ENCODE data around the gene CST9. TPM values are rescaled to one million over a fixed set of nuclear protein-coding genes. Genes with fewer than 3 reads are reported as not detected.

CST9 gene
- total and polyA plus RNA-seq, 2 of the 13 experiments (the other 11 are each of a cell fraction or from before 2014, with no cell fraction given): 0.07 TPM; not detected in 1

DNA sequence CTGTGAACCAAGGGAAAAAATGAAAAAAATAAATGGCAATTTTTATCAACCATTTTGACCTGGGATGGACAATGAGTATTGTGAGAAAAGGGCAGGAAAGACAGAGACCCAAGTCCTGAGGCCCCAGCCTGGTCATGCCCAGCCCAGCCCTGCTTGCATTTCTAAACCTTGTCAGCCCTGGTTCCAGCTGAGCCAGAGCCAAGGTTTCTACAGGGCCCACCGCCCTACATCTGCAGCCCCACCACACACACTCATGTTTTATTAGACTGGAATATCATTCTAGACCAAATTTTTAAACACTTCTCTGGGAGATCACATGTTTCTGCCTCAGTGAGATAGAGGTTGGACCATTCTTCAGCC, 36.8 kb downstream of the CST9 start (continued):
- TF ChIP-seq ZNF598 (CRISPR knock-in tag; IDR thresholded peaks at IDR 0.05; ENCODE audit: borderline replicate concordance): no peak
- TF ChIP-seq RFX1 (IDR thresholded peaks at IDR 0.05): no peak
- no peak for TF ChIP-seq ZNF878 (CRISPR knock-in tag; IDR thresholded peaks at IDR 0.05)

GRCh38 chr20:23568320-23568970, 37.3 kb downstream of the CST9 start, which contains the start of gene CST9L:
Gene CST9L (minus strand): TSS chr20:23568484. CDS start chr20:23568450, 34 bp downstream.
- Histone ChIP-seq H3K9ac (ENCODE audit: insufficient read depth, low read depth, low read length) (no peak within 1 kb of the TSS), H3K79me2 (ENCODE audit: insufficient read depth, low read length) (no peaks in the 10 kb centered on the region), H3K27ac (ENCODE audit: extremely low read length, insufficient read depth, low read length) (no peak within 1 kb of the TSS), H3K4me2 (ENCODE audit: low read depth, low read length) (no peak within 1 kb of the TSS), H4K20me1 (ENCODE audit: insufficient read depth, low read length) (no peaks in the 10 kb centered on the region), H3K4me3 (replicated peaks in 1 of 3; ENCODE audit: insufficient read depth in 1 of 3, low read depth in 2 of 3, low read length in 3 of 3) (no peak within 1 kb of the TSS), H3K9me3 (ENCODE audit: low read length) (no peaks in the 10 kb centered on the region), H3K27me3 (ENCODE audit: control insufficient read depth in 1 of 2, insufficient read depth in 2 of 2, low read length in 2 of 2) (peaks cover 0 to 7% of the 10 kb centered on the region in 2 experiments; a peak in 1 of 5 replicates), H3K4me1 (ENCODE audit: insufficient read depth, low read length) (peaks cover 7% of the 10 kb centered on the region; the same call in 1 of the 2 replicates), H2AFZ (ENCODE audit: low read length) (no peak within 1 kb of the TSS), H3K36me3 (replicated peaks in 1 of 2; ENCODE audit: control insufficient read depth in 1 of 2, insufficient read depth in 2 of 2, low read length in 2 of 2) (no peaks in the 10 kb centered on the region)
- ChIA-PET POLR2A (no interaction called here), CTCF (ENCODE audit: low intra/inter-chr PET ratio, low total read pairs) (no interaction called here)
- in situ Hi-C loops (cut with HindIII; ENCODE audit: extremely low pct_ligation_motif_present, low pct_unique_long_range_greater_than_20kb): no loop called here
- BruUV-seq (replicated peaks): no TSS peak
- 48% methylated on average over 11 of the region's 11 CpGs for WGBS (ENCODE audit: low lambda C conversion rate)
- no peak for DNase-seq (ENCODE audit: low spot score)
- ATAC-seq: no peak
- intact Hi-C loops (cut with micrococcal nuclease; ENCODE audit: unreplicated experiment): no loop called here
- no peak for FAIRE-seq
- TF ChIP-seq KAT7 (CRISPR knock-in tag; IDR thresholded peaks at IDR 0.05; ENCODE audit: borderline replicate concordance) (no peak), NRL (CRISPR knock-in tag; IDR thresholded peaks at IDR 0.05; ENCODE audit: borderline replicate concordance) (0 out of 2 replicates have a peak, but pooled peaks have one; percentile 46), TCF7 (IDR thresholded peaks at IDR 0.05; ENCODE audit: low read depth) (no peak), RARG (CRISPR knock-in tag; IDR thresholded peaks at IDR 0.05; ENCODE audit: low read depth) (no peak), ZNF383 (CRISPR knock-in tag; IDR thresholded peaks at IDR 0.05; ENCODE audit: borderline replicate concordance) (no peak), KDM3A (CRISPR knock-in tag; IDR thresholded peaks at IDR 0.05; ENCODE audit: low read depth) (no peak), ZNF891 (CRISPR knock-in tag; IDR thresholded peaks at IDR 0.05) (no peak), RAD51 (IDR thresholded peaks at IDR 0.05; ENCODE audit: borderline replicate concordance) (no peak), ZNF687 (CRISPR knock-in tag; IDR thresholded peaks at IDR 0.05) (no peak)
- TF ChIP-seq, protein P1, sequence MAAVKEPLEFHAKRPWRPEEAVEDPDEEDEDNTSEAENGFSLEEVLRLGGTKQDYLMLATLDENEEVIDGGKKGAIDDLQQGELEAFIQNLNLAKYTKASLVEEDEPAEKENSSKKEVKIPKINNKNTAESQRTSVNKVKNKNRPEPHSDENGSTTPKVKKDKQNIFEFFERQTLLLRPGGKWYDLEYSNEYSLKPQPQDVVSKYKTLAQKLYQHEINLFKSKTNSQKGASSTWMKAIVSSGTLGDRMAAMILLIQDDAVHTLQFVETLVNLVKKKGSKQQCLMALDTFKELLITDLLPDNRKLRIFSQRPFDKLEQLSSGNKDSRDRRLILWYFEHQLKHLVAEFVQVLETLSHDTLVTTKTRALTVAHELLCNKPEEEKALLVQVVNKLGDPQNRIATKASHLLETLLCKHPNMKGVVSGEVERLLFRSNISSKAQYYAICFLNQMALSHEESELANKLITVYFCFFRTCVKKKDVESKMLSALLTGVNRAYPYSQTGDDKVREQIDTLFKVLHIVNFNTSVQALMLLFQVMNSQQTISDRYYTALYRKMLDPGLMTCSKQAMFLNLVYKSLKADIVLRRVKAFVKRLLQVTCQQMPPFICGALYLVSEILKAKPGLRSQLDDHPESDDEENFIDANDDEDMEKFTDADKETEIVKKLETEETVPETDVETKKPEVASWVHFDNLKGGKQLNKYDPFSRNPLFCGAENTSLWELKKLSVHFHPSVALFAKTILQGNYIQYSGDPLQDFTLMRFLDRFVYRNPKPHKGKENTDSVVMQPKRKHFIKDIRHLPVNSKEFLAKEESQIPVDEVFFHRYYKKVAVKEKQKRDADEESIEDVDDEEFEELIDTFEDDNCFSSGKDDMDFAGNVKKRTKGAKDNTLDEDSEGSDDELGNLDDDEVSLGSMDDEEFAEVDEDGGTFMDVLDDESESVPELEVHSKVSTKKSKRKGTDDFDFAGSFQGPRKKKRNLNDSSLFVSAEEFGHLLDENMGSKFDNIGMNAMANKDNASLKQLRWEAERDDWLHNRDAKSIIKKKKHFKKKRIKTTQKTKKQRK (IDR thresholded peaks at IDR 0.05; ENCODE audit: low read length): no peak
- TF ChIP-seq, protein P2, sequence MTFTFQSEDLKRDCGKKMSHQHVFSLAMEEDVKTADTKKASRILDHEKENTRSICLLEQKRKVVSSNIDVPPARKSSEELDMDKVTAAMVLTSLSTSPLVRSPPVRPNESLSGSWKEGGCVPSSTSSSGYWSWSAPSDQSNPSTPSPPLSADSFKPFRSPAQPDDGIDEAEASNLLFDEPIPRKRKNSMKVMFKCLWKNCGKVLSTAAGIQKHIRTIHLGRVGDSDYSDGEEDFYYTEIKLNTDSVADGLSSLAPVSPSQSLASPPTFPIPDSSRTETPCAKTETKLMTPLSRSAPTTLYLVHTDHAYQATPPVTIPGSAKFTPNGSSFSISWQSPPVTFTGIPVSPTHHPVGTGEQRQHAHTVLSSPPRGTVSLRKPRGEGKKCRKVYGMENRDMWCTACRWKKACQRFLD (CRISPR knock-in tag; IDR thresholded peaks at IDR 0.05; ENCODE audit: borderline replicate concordance): no peak

Data from HepG2 (cell line).